Tibial nerve (tissue), 3 donors: ENCODE data around the gene MMP26.

Experiments
- POLR2A ChIP-seq, 2 donors: fragments of 450-650 bp; IDR thresholded peaks; one replicate each; pipeline ENCODE4 v1.6.1; 2017; ENCODE audit warnings: antibody characterized with exemption in 2 of 2, mild to moderate bottlenecking in 2 of 2, moderate library complexity in 2 of 2
- TF ChIP-seq, protein P1 (sequence below), 5 experiments: fragments of 200-600 bp in 3 of 5; fragments of 450-650 bp in 2 of 5; sonication (generic) in 3 of 5; IDR thresholded peaks; one replicate each; pipeline ENCODE4 v1.5.1; 2016 to 2019; ENCODE audit warnings: antibody characterized with exemption in 5 of 5, mild to moderate bottlenecking in 3 of 5, moderate library complexity in 2 of 5

DNA sequence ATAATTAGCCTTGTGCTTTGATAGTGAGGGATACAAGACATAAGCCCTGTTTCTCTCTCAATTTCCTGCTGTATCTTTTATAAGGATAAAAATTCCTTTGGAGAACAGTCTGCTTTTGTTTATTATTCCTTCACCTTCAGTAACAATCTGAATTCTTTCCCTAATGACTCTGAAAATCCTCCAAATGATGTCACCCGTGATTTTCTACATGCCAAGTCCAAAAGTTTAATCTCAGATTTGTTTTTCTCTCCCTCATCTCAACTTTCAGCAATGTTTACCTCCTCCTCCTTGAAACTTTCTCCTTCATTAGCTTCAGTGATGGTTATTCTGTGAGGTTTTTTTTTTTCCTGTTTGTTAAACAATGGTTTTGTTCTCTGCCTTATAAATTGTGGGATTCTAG lies 9.1 kb upstream of the MMP26 start:
- TF ChIP-seq, protein P1, sequence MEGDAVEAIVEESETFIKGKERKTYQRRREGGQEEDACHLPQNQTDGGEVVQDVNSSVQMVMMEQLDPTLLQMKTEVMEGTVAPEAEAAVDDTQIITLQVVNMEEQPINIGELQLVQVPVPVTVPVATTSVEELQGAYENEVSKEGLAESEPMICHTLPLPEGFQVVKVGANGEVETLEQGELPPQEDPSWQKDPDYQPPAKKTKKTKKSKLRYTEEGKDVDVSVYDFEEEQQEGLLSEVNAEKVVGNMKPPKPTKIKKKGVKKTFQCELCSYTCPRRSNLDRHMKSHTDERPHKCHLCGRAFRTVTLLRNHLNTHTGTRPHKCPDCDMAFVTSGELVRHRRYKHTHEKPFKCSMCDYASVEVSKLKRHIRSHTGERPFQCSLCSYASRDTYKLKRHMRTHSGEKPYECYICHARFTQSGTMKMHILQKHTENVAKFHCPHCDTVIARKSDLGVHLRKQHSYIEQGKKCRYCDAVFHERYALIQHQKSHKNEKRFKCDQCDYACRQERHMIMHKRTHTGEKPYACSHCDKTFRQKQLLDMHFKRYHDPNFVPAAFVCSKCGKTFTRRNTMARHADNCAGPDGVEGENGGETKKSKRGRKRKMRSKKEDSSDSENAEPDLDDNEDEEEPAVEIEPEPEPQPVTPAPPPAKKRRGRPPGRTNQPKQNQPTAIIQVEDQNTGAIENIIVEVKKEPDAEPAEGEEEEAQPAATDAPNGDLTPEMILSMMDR (IDR thresholded peaks at IDR 0.05), result no peak
- no peak for TF ChIP-seq POLR2A (IDR thresholded peaks at IDR 0.05)
